ENCODE measurements around the gene LCN6. TPM values are rescaled to one million over a fixed set of nuclear protein-coding genes. Genes with fewer than 3 reads are reported as not detected.

The LCN6 gene
- total and polyA plus RNA-seq, 10 of the 15 experiments (the other 5 are each of a cell fraction or from before 2014, with no cell fraction given): not detected

GRCh38 chr9:136728080-136728547, 20.2 kb downstream of the LCN6 start (continued):
- TF ChIP-seq CEBPZ (IDR thresholded peaks at IDR 0.05; ENCODE audit: low read depth, low read length): no peak
- TF ChIP-seq DPF2 (IDR thresholded peaks at IDR 0.05): peak; percentile 96
- TF ChIP-seq ZNF24 (IDR thresholded peaks at IDR 0.05): peak; percentile 87
- TF ChIP-seq GATAD2B (conservative IDR thresholded peaks at IDR 0.05; ENCODE audit: low read depth): peak; percentile 100
- TF ChIP-seq TARDBP (IDR thresholded peaks at IDR 0.05; ENCODE audit: borderline replicate concordance): peak; percentile 68; the same call in 1 of the 2 replicates
- TF ChIP-seq NR2C1 (IDR thresholded peaks at IDR 0.05): peak; percentile 70
- TF ChIP-seq MTA2 (IDR thresholded peaks at IDR 0.05; ENCODE audit: low read depth): no peak
- peak; percentile 97 for TF ChIP-seq TCF3 (IDR thresholded peaks at IDR 0.05; ENCODE audit: borderline replicate concordance, insufficient read depth, low read depth, low read length)
- TF ChIP-seq SUZ12 (IDR thresholded peaks at IDR 0.05; ENCODE audit: unreplicated experiment): no peak
- no peak for TF ChIP-seq NFYB (IDR thresholded peaks at IDR 0.05; ENCODE audit: insufficient read depth, low read depth, low read length)
- peak; percentile 50 for TF ChIP-seq CHD2 (IDR thresholded peaks at IDR 0.05; ENCODE audit: borderline replicate concordance, low read depth, low read length)
- TF ChIP-seq GABPA (IDR thresholded peaks at IDR 0.05; ENCODE audit: low read depth): no peak
- TF ChIP-seq CREM (IDR thresholded peaks at IDR 0.05; ENCODE audit: low read depth): peak; percentile 93
- no peak for TF ChIP-seq PAX8 (IDR thresholded peaks at IDR 0.05)
- TF ChIP-seq HCFC1 (IDR thresholded peaks at IDR 0.05; ENCODE audit: low read length): peak; percentile 72
- TF ChIP-seq EP300 (IDR thresholded peaks at IDR 0.05; ENCODE audit: borderline replicate concordance in 1 of 2, control insufficient read depth in 1 of 2, low read depth in 2 of 2, low read length in 2 of 2): peak in 1 of 2 experiments; percentile 39; a peak in 1 of 4 replicates
- no peak for TF ChIP-seq SMAD1 (IDR thresholded peaks at IDR 0.05; ENCODE audit: low read depth, partially characterized antibody)
- peak; percentile 93 for TF ChIP-seq TCF12 (IDR thresholded peaks at IDR 0.05; ENCODE audit: low read depth, low read length)
- peak; percentile 95 to 99 for TF ChIP-seq BHLHE40 (IDR thresholded peaks at IDR 0.05; ENCODE audit: borderline replicate concordance in 1 of 2, low read depth in 2 of 2, low read length in 1 of 2)
- no peak for TF ChIP-seq ZNF622 (IDR thresholded peaks at IDR 0.05)
- TF ChIP-seq STAT3 (IDR thresholded peaks at IDR 0.05; ENCODE audit: low read depth, low read length): no peak
- no peak for TF ChIP-seq EED (IDR thresholded peaks at IDR 0.05; ENCODE audit: low read depth)
- TF ChIP-seq RAD51 (IDR thresholded peaks at IDR 0.05): no peak
- TF ChIP-seq IRF4 (IDR thresholded peaks at IDR 0.05; ENCODE audit: low read depth, low read length): 0 out of 2 replicates have a peak, but pooled peaks have one; percentile 35
- peak in 1 of 2 experiments; percentile 81; a peak in 2 of 3 replicates for TF ChIP-seq EGR1 (IDR thresholded peaks at IDR 0.05; ENCODE audit: borderline replicate concordance in 1 of 2, low read depth in 2 of 2, low read length in 2 of 2)
- TF ChIP-seq CTCF (IDR thresholded peaks at IDR 0.05 in 2 of 3, conservative IDR thresholded peaks at IDR 0.05 in 1 of 3; ENCODE audit: control insufficient read depth in 2 of 3, extremely low read depth in 1 of 3, insufficient read depth in 1 of 3, low read depth in 3 of 3, low read length in 3 of 3): peak; percentile 79 to 99 (median 88)
- TF ChIP-seq WRNIP1 (IDR thresholded peaks at IDR 0.05; ENCODE audit: borderline replicate concordance, low read depth, low read length): no peak
- no peak for TF ChIP-seq CHD4 (IDR thresholded peaks at IDR 0.05)
- peak; percentile 99 for TF ChIP-seq TAF1 (IDR thresholded peaks at IDR 0.05; ENCODE audit: borderline replicate concordance, low read depth, low read length)
